ENCODE results near the gene RYR1. TPM values are rescaled to one million over a fixed set of nuclear protein-coding genes. Genes with fewer than 3 reads are reported as not detected.

RYR1 gene
- total RNA-seq, 2 donors from 2014 or later: 0.33 to 1.0 TPM

- TF ChIP-seq POLR2A (IDR thresholded peaks at IDR 0.05) (no peak), CTCF (IDR thresholded peaks at IDR 0.05) (no peak)
- no peak overlapping the region for H3K4me3 ChIP-seq
- no peak overlapping the region for H3K27ac ChIP-seq
- no peaks in the 10 kb centered on the region for H3K4me1 ChIP-seq
- intact Hi-C loops (cut with DNase I): no loop called here
- no peaks in the 10 kb centered on the region for H3K27me3 ChIP-seq
- ATAC-seq: no peak
- no peaks in the 10 kb centered on the region for H3K36me3 ChIP-seq (replicated peaks in 1 of 2; ENCODE audit: insufficient read depth in 1 of 2, low read depth in 2 of 2)
- DNase-seq: no peak
- 65 to 69% methylated on average over 5 to 13 of the region's 14 CpGs for WGBS, 2 donors
- no peaks in the 10 kb centered on the region for H3K9me3 ChIP-seq
These were observed 7.1 kb downstream of the RYR1 start for GRCh38 chr19:38440592-38440991.

- no peak overlapping the region for H3K27ac ChIP-seq
- H3K4me3 ChIP-seq: no peak overlapping the region
- DNase-seq (no peak), ATAC-seq (no peak)
- intact Hi-C loops (cut with DNase I): no loop called here
- no peak for TF ChIP-seq CTCF (IDR thresholded peaks at IDR 0.05)
- H3K27me3 ChIP-seq: no peaks in the 10 kb centered on the region
- WGBS, 2 donors: 45% methylated on average over 7 of the region's 7 CpGs
- no peaks in the 10 kb centered on the region for H3K36me3 ChIP-seq (replicated peaks in 1 of 2; ENCODE audit: insufficient read depth in 1 of 2, low read depth in 2 of 2)
- H3K4me1 ChIP-seq: no peaks in the 10 kb centered on the region
- no peaks in the 10 kb centered on the region for H3K9me3 ChIP-seq
These were observed 8.3 kb downstream of the RYR1 start for GRCh38 chr19:38441657-38442348.

- 59 to 68% methylated on average over 9 of the region's 9 CpGs for WGBS, 2 donors
- no peak for TF ChIP-seq CTCF (IDR thresholded peaks at IDR 0.05)
- no peak for TF ChIP-seq POLR2A (IDR thresholded peaks at IDR 0.05)
- no peak overlapping the region for H3K27ac ChIP-seq
- no peaks in the 10 kb centered on the region for H3K27me3 ChIP-seq
- H3K4me3 ChIP-seq: no peak overlapping the region
- ATAC-seq (no peak), DNase-seq (no peak)
- no peaks in the 10 kb centered on the region for H3K36me3 ChIP-seq (replicated peaks in 1 of 2; ENCODE audit: insufficient read depth in 1 of 2, low read depth in 2 of 2)
- intact Hi-C loops (cut with DNase I): no loop called here
- H3K4me1 ChIP-seq: no peaks in the 10 kb centered on the region
- H3K9me3 ChIP-seq: no peaks in the 10 kb centered on the region
These were observed 9.2 kb downstream of the RYR1 start for GRCh38 chr19:38442736-38443135.

- no peak for DNase-seq
- intact Hi-C loops (cut with DNase I): no loop called here
- no peaks in the 10 kb centered on the region for H3K27me3 ChIP-seq
- no peaks in the 10 kb centered on the region for H3K9me3 ChIP-seq
- no peak for TF ChIP-seq CTCF (IDR thresholded peaks at IDR 0.05)
- no peak for TF ChIP-seq POLR2A (IDR thresholded peaks at IDR 0.05)
- 61 to 66% methylated on average over 13 to 15 of the region's 15 CpGs for WGBS, 2 donors
- no peaks in the 10 kb centered on the region for H3K4me1 ChIP-seq
- H3K4me3 ChIP-seq: no peak overlapping the region
- ATAC-seq: no peak
- H3K36me3 ChIP-seq (replicated peaks in 1 of 2; ENCODE audit: insufficient read depth in 1 of 2, low read depth in 2 of 2): no peaks in the 10 kb centered on the region
- H3K27ac ChIP-seq: no peak overlapping the region
These were observed 10.0 kb downstream of the RYR1 start for GRCh38 chr19:38443458-38443999.

- intact Hi-C loops (cut with DNase I): no loop called here
- ATAC-seq: no peak
- WGBS, 2 donors: 43 to 76% methylated on average over 2 to 7 of the region's 7 CpGs
These were observed 10.5 kb downstream of the RYR1 start for GRCh38 chr19:38444026-38444425.

More at GRCh38 chr19:38444026-38444425, 10.5 kb downstream of the RYR1 start:
- Histone ChIP-seq H3K9me3 (no peaks in the 10 kb centered on the region), H3K4me1 (no peaks in the 10 kb centered on the region), H3K27me3 (no peaks in the 10 kb centered on the region), H3K27ac (no peak overlapping the region), H3K36me3 (replicated peaks in 1 of 2; ENCODE audit: insufficient read depth in 1 of 2, low read depth in 2 of 2) (no peaks in the 10 kb centered on the region), H3K4me3 (no peak overlapping the region)
- TF ChIP-seq CTCF (IDR thresholded peaks at IDR 0.05) (no peak), POLR2A (IDR thresholded peaks at IDR 0.05) (no peak)
- no peak for DNase-seq

Data from body of pancreas (tissue), 4 donors.